GM12872 (cell line): ENCODE measurements around the gene TRAPPC6A.

ENCODE experiments used
- TF ChIP-seq, protein P1 (sequence below): IDR thresholded peaks from 3 replicates; pipeline ENCODE4 v1.5.1; 2011; ENCODE audit warnings: low read depth, mild to moderate bottlenecking, low read length, moderate library complexity; ENCODE audit not compliant: insufficient read depth

Gene TRAPPC6A

DNA sequence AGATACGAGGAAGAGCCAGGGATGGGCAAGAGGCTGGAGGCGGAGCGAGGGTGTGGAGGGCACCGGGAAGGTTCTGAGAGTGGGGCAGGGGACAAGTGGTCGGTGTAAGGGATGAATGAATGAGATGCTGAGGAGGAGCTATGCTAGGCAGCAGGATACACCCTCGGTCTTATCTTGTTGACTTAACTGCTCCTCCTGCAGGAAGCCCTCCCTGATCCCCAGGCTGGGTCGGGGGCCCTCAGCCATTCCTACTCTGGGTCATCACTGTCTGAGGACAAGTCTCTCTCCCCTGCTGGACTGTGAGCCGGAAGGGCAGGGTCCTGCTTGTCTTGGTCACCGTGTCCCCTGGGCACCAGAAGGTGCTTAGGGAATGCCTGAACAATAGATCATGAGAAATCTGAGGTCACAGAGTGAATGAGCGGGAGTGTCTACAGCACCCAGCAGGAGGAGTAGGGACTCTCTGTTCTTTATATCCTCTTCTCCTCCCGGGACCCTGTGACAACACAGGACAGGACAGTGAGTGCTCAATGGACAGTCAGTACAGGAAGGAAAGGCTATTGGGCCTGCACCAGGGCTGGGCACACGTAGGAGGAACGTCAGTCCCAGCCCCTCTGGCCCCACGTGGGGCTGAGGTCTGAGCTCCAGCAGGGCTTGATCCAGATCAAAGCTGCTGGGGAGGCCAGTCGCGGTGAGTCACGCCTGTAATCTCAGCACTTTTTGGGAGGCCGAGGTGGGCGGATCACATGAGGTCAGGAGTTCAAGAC lies 23.8 kb downstream of the TRAPPC6A start:
- TF ChIP-seq, protein P1, sequence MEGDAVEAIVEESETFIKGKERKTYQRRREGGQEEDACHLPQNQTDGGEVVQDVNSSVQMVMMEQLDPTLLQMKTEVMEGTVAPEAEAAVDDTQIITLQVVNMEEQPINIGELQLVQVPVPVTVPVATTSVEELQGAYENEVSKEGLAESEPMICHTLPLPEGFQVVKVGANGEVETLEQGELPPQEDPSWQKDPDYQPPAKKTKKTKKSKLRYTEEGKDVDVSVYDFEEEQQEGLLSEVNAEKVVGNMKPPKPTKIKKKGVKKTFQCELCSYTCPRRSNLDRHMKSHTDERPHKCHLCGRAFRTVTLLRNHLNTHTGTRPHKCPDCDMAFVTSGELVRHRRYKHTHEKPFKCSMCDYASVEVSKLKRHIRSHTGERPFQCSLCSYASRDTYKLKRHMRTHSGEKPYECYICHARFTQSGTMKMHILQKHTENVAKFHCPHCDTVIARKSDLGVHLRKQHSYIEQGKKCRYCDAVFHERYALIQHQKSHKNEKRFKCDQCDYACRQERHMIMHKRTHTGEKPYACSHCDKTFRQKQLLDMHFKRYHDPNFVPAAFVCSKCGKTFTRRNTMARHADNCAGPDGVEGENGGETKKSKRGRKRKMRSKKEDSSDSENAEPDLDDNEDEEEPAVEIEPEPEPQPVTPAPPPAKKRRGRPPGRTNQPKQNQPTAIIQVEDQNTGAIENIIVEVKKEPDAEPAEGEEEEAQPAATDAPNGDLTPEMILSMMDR = no peak

GRCh38 chr19:45153339-45154063 lies 24.5 kb downstream of the TRAPPC6A start:
- TF ChIP-seq, protein P1 = no peak

- TF ChIP-seq, protein P1 = peak; percentile 10; the same call in 1 of the 3 replicates
Observed at GRCh38 chr19:45152504-45153338, 25.3 kb downstream of the TRAPPC6A start.

- TF ChIP-seq, protein P1 = no peak
Observed at GRCh38 chr19:45151821-45152503, 26.1 kb downstream of the TRAPPC6A start.

GRCh38 chr19:45151320-45151719 lies 26.7 kb downstream of the TRAPPC6A start:
- TF ChIP-seq, protein P1 = no peak

- TF ChIP-seq, protein P1 = no peak
Observed at GRCh38 chr19:45150751-45151281, 27.2 kb downstream of the TRAPPC6A start.
